HFF-Myc (cell line): Measurements from ENCODE around the gene TSPAN14.

ENCODE experiments used
- DNase-seq: peaks from one replicate; pipeline ENCODE4 v3.0.0-alpha.2; 2011; ENCODE audit warnings: low read depth; ENCODE audit errors: extremely low read depth
- H3K4me3 ChIP-seq: replicated peaks from 2 replicates; pipeline ENCODE4 v1.5.1; 2011; ENCODE audit warnings: low read depth, mild to moderate bottlenecking, control low read depth, low read length
- CTCF ChIP-seq: IDR thresholded peaks from 2 replicates; pipeline ENCODE4 v1.5.1; 2012; ENCODE audit warnings: mild to moderate bottlenecking, low read depth, low read length, control low read depth; ENCODE audit errors: missing control alignments

TSPAN14 gene

GRCh38 chr10:80448209-80448942 is 5.7 kb upstream of the TSPAN14 start:
- DNase-seq = no peak
- no peak for TF ChIP-seq CTCF
- no peak overlapping the region for H3K4me3 ChIP-seq

DNA sequence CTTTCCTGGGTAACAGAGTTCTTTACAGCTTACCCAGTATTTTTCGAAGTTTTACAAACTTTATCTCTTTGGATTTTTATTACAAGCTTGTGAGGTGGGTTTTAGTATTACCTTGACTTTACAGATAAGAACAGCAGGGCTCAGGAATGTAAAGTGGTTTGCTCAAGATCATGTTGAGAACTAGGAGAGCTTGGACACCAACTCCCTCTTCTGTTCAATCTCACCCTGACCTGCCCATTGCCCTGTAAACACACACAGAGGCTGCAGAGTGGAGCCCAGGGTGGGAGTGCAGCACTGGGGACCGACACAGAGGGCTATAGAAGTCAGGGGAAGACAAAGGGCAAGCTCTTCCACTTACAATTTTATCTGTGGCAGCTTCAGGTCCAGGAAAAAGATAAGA is 4.6 kb upstream of the TSPAN14 start:
- no peak overlapping the region for H3K4me3 ChIP-seq
- DNase-seq = no peak
- TF ChIP-seq CTCF = no peak

- no peak for TF ChIP-seq CTCF
- H3K4me3 ChIP-seq = no peak overlapping the region
- DNase-seq = no peak
These were observed 3.0 kb upstream of the TSPAN14 start for GRCh38 chr10:80451132-80451531.

GRCh38 chr10:80452069-80452468 is 2.0 kb upstream of the TSPAN14 start:
- DNase-seq = no peak
- no peak for TF ChIP-seq CTCF

DNA sequence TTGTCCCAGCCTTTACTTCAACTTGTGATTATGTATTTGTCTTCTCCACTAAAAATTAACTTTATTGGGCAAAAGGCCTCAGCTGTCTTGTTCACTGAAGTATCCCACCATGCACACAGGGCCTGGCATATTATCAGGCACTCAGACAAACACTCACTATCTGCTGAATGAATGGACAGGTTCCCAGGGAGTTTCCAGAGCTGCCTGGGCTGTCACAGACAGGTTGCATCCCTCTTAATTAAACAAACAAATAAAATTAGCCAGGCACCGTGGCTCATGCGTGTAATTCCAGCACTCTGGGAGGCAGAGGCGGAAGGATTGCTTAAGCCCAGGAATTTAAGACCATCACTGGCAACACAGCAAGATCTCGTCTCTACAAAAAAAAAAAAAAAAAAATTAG is 1.5 kb upstream of the TSPAN14 start:
- DNase-seq = no peak
- no peak overlapping the region for H3K4me3 ChIP-seq
- TF ChIP-seq CTCF = no peak

More at GRCh38 chr10:80452069-80452468, 2.0 kb upstream of the TSPAN14 start:
- H3K4me3 ChIP-seq = no peak overlapping the region

DNA sequence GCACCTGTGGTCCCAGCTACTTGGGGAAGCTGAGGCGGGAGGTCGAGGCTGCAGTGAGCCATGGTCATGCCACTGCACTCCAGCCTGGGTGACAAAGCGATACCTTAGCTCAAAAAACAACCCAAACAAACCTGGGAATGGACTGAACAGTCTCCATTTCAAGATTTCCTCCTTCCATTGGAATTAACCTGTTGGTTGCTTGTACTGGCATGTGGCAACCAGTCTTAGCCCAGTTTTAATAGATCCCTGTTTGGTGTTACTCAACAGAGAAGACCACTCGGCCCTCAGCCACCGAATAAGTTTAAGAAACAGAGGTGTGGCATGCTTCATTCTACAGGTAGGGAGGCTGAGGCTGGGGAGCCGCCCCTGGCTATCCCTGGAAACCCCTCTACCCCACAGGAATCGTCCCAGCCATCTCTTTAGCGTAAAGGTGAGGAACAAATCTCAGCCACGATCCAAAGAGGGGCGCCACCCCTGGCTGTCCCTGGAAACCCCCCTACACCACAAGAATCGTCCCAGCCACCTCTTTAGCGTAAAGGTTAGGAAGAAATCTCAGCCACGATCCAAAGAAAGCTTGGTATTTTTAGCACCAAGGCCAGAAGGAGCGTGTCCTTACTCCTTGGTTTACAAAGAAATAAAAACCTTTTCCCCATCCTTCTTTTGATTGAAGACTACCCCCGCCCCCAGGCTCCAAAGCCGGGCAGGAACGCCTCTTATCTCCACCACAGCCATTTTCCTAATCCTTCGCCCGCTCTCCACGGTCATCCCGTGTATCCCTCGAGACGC is 861 bp upstream of the TSPAN14 start:
- H3K4me3 ChIP-seq = peak overlapping the region; percentile 29
- DNase-seq = no peak
- TF ChIP-seq CTCF = no peak
